ENCODE measurements around the gene OR6J1.
"Not testable (repeated sequence)": the region's sequence is repeated elsewhere in the genome, so short reads cannot be mapped to it uniquely, and the experiment has no call there.

Gene OR6J1

DNA sequence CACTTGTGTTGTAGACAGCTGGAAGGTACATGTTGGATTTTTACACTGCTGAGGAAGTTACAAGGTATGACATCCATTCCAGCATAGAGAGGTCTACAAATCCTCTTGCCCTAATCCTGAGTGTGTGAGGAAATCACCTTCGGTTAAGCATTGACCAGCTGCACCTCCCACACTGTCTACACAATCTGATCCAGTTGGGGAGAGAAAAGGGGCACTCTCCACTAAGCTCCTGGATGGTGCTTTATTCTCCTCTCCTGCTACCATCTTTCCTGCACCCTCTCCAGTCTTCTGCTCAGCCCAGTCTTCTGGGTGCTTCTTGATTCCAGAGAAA lies at the start of gene OR6J1:
Gene OR6J1 (minus strand): TSS at position 48 of the 331 bp plus-strand sequence. CDS start 9,541 bp downstream, outside the sequence.
- no peak within 1 kb of the TSS for H3K4me3 ChIP-seq (ENCODE audit: control insufficient read depth, low read depth, low read length)
- TF ChIP-seq, protein P1, sequence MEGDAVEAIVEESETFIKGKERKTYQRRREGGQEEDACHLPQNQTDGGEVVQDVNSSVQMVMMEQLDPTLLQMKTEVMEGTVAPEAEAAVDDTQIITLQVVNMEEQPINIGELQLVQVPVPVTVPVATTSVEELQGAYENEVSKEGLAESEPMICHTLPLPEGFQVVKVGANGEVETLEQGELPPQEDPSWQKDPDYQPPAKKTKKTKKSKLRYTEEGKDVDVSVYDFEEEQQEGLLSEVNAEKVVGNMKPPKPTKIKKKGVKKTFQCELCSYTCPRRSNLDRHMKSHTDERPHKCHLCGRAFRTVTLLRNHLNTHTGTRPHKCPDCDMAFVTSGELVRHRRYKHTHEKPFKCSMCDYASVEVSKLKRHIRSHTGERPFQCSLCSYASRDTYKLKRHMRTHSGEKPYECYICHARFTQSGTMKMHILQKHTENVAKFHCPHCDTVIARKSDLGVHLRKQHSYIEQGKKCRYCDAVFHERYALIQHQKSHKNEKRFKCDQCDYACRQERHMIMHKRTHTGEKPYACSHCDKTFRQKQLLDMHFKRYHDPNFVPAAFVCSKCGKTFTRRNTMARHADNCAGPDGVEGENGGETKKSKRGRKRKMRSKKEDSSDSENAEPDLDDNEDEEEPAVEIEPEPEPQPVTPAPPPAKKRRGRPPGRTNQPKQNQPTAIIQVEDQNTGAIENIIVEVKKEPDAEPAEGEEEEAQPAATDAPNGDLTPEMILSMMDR (IDR thresholded peaks at IDR 0.05; ENCODE audit: control insufficient read depth, insufficient read depth, low read depth, low read length, missing control alignments): no peak
- no peak for DNase-seq (ENCODE audit: low read depth)

DNA sequence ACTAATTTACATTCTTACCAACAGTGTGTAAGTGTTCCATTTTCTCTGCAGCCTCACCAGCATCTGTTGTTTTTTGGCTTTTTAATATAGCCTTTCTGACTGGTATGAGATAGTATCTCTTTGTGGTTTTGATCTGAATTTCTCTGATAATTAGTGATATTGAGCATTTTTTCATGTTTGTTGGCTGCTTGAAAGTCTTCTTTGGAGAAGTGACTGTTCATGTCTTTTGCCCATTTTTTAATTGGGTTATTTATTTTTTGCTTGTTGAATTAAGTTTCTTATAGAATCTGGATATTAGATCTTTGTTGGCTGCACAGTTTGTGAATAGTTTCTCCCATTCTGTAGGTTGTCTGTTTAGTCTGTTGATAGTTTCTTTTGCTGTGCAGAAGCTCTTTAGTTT lies 48.0 kb upstream of the OR6J1 start:
- TF ChIP-seq, protein P1 (IDR thresholded peaks at IDR 0.05; ENCODE audit: control insufficient read depth, insufficient read depth, low read depth, low read length, missing control alignments): no peak
- no peak overlapping the region for H3K4me3 ChIP-seq (ENCODE audit: control insufficient read depth, low read depth, low read length)
- no peak for DNase-seq (ENCODE audit: low read depth)

DNA sequence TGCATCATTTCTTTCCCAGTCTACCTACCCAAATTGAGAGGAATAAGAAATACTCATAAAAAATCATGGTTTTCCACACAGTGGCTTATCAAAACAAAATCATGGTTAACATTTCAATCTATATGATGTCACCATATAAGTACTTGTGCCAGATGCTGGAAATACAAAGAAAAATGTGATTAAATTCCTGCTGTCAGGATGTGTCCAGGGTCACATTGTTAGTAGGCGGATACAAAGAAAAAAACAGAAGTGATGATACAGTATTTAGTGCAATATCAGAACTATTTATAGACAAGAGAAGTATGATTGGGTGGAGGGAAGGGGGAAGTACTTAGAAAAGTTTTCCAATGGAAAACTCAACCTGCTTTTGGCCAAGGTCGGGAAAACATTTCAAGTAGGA lies 47.0 kb upstream of the OR6J1 start:
- TF ChIP-seq, protein P1 (IDR thresholded peaks at IDR 0.05; ENCODE audit: control insufficient read depth, insufficient read depth, low read depth, low read length, missing control alignments): no peak
- no peak overlapping the region for H3K4me3 ChIP-seq (ENCODE audit: control insufficient read depth, low read depth, low read length)
- DNase-seq (ENCODE audit: low read depth): peak; percentile 20

DNA sequence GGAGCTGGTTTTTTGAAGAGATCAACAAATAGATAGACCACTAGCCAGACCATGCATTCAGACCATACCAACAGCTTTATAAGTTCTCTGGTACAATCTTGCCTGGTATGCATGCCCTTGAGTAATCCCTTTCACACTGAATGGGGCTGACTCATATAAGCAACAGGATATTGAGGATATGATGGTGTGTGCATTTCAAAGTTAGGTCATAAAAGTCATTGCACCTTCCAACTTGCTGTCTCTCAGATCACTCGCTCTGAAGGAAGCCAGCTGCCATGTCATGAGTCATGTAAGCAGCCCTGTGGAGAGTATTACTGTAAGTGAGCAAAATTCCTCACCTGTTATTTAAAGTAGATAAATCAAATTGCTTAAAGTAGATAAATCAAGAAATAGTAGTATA lies 45.0 kb upstream of the OR6J1 start:
- DNase-seq (ENCODE audit: low read depth): peak; percentile 62
- TF ChIP-seq, protein P1 (IDR thresholded peaks at IDR 0.05; ENCODE audit: control insufficient read depth, insufficient read depth, low read depth, low read length, missing control alignments): no peak
- H3K4me3 ChIP-seq (ENCODE audit: control insufficient read depth, low read depth, low read length): no peak overlapping the region

DNA sequence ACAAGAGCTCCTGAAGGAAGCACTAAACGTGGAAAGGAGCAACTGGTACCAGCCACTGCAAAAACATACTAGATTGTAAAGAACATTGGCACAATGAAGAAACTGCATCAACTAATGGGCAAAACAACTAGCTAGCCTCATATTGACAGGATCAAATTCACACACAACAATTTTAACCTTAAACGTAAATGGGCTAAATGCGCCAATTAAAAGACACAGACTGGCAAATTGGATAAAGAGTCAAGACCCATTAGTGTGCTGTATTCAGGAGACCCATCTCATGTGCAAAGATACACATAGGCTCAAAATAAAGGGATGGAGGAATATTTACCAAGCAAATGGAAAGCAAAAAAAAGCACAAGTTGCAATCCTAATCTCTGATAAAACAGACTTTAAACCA lies 43.8 kb upstream of the OR6J1 start:
- H3K4me3 ChIP-seq (ENCODE audit: control insufficient read depth, low read depth, low read length); DNase-seq (ENCODE audit: low read depth): not testable (repeated sequence)

DNA sequence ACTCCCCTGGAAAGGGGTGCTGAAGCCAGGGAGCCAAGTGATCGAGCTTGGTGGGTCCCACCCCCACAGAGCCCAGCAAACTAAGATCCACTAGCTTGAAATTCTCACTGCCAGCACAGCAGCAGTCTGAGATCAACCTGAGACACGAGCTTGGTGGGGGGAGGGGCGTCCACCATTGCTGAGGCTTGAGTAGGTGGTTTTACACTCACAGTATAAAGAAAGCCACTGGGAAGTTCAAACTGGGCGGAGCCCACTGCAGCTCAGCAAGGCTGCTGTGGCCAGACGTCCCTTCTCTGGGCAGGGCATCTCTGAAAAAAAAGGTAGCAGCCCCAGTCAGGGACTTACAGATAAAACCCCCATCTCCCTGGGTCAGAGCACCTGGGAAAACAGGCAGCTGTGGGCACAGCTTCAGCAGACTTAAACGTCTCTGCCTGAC lies 42.0 kb upstream of the OR6J1 start:
- not testable (repeated sequence) for DNase-seq (ENCODE audit: low read depth); H3K4me3 ChIP-seq (ENCODE audit: control insufficient read depth, low read depth, low read length)

DNA sequence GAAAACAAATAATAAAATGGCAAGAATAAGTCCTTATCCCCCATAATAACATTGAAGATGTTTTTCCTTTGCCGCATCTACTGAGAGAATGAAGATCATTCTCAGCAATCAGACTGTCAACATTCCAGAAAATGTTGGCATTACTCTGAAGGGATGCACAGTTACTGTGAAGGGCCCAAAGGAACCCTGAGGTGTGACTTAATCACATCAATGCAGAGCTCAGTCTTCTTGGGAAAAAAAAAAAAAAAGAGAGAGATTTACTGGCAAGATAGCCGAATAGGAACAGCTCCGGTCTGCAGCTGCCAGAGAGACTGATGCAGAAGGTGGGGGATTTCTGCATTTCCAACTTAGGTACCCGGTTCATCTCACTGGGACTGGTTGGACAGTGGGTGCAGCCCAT lies 41.3 kb upstream of the OR6J1 start:
- no peak for DNase-seq (ENCODE audit: low read depth)
- TF ChIP-seq, protein P1 (IDR thresholded peaks at IDR 0.05; ENCODE audit: control insufficient read depth, insufficient read depth, low read depth, low read length, missing control alignments): no peak

DNA sequence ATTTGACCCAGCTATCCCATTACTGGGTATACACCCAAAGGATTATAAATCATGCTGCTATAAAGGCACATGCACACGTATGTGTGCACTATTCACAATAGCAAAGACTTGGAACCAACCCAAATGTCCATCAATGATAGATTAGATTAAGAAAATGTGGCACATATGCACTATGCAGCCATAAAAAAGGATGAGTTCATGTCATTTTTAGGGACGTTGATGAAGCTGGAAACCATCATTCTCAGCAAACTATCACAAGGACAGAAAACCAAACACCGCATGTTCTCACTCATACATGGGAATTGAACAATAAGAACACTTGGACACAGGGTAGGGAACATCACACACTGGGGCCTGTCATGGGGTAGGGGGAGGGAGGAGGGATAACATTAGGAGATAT lies 39.3 kb upstream of the OR6J1 start:
- not testable (repeated sequence) for DNase-seq (ENCODE audit: low read depth); H3K4me3 ChIP-seq (ENCODE audit: control insufficient read depth, low read depth, low read length)

More for the DNA sequence above, 41.3 kb upstream of the OR6J1 start:
- H3K4me3 ChIP-seq (ENCODE audit: control insufficient read depth, low read depth, low read length): no peak overlapping the region

All from AG09309 (cell line).